Measurements from ENCODE around the gene CRYGC. TPM values are rescaled to one million over a fixed set of nuclear protein-coding genes. Genes with fewer than 3 reads are reported as not detected.

CRYGC gene
- total and polyA plus RNA-seq, 2 of the 13 experiments (the other 11 are each of a cell fraction or from before 2014, with no cell fraction given), result 0.20 to 0.27 TPM

GRCh38 chr2:208129744-208130711 lies at the start of gene CRYGC (continued):
- TF ChIP-seq ZBTB46 (CRISPR knock-in tag; IDR thresholded peaks at IDR 0.05; ENCODE audit: borderline replicate concordance) (no peak), GMEB2 (CRISPR knock-in tag; IDR thresholded peaks at IDR 0.05; ENCODE audit: low read depth) (no peak), BATF2 (CRISPR knock-in tag; IDR thresholded peaks at IDR 0.05) (no peak), TRIM22 (IDR thresholded peaks at IDR 0.05) (no peak), TEAD2 (CRISPR knock-in tag; IDR thresholded peaks at IDR 0.05) (no peak), ZNF407 (CRISPR knock-in tag; IDR thresholded peaks at IDR 0.05; ENCODE audit: not compliant biosample characterization) (no peak), ZNF678 (CRISPR knock-in tag; IDR thresholded peaks at IDR 0.05) (no peak), MLLT10 (CRISPR knock-in tag; IDR thresholded peaks at IDR 0.05) (no peak), CREM (IDR thresholded peaks at IDR 0.05) (peak; percentile 35; the same call in 1 of the 2 replicates), CREM (CRISPR knock-in tag; IDR thresholded peaks at IDR 0.05) (no peak), ZNF841 (CRISPR knock-in tag; IDR thresholded peaks at IDR 0.05; ENCODE audit: borderline replicate concordance) (no peak)
- TF ChIP-seq, protein P1, sequence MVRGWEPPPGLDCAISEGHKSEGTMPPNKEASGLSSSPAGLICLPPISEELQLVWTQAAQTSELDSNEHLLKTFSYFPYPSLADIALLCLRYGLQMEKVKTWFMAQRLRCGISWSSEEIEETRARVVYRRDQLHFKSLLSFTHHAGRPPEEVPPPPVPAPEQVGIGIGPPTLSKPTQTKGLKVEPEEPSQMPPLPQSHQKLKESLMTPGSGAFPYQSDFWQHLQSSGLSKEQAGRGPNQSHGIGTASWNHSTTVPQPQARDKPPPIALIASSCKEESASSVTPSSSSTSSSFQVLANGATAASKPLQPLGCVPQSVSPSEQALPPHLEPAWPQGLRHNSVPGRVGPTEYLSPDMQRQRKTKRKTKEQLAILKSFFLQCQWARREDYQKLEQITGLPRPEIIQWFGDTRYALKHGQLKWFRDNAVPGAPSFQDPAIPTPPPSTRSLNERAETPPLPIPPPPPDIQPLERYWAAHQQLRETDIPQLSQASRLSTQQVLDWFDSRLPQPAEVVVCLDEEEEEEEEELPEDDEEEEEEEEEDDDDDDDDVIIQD (CRISPR knock-in tag; IDR thresholded peaks at IDR 0.05; ENCODE audit: low read depth), result peak; percentile 59; the same call in 1 of the 2 replicates

Measured in HepG2 (cell line).